Mesenchymal stem cell (in vitro differentiated cells and primary cell): ENCODE data around the gene RPTOR.

Experiments
- DNase-seq: peaks from one replicate; pipeline ENCODE4 v3.0.0-alpha.2; 2013
- H2AFZ ChIP-seq: one replicate; pipeline ENCODE4 v1.6.1; 2013; ENCODE audit warnings: low read depth, mild to moderate bottlenecking, control low read depth, inconsistent platforms, low read length, moderate library complexity
- H2AK5ac ChIP-seq: 2 replicates; pipeline ENCODE4 v1.6.1; 2013; ENCODE audit warnings: low read length, moderate library complexity, mild to moderate bottlenecking, inconsistent platforms; ENCODE audit not compliant: severe bottlenecking
- H2BK120ac ChIP-seq: one replicate; pipeline ENCODE4 v1.6.1; 2013; ENCODE audit warnings: low read depth, mild to moderate bottlenecking, inconsistent platforms, low read length, moderate library complexity
- H2BK12ac ChIP-seq, 2 experiments: one replicate each; pipeline ENCODE4 v1.6.1; 2013; ENCODE audit warnings: inconsistent platforms in 2 of 2, low read length in 2 of 2, mild to moderate bottlenecking in 2 of 2, moderate library complexity in 2 of 2, control low read depth in 1 of 2
- H2BK15ac ChIP-seq: one replicate; pipeline ENCODE4 v1.6.1; 2013; ENCODE audit warnings: mild to moderate bottlenecking, low read depth, inconsistent platforms; ENCODE audit not compliant: poor library complexity, severe bottlenecking
- H2BK5ac ChIP-seq: 2 replicates; pipeline ENCODE4 v1.6.1; 2013; ENCODE audit warnings: low read depth, mild to moderate bottlenecking, low read length, control low read depth, inconsistent platforms; ENCODE audit not compliant: poor library complexity, severe bottlenecking
- H3K14ac ChIP-seq, 2 experiments: one replicate each; pipeline ENCODE4 v1.6.1; 2013; ENCODE audit warnings: inconsistent platforms in 2 of 2, low read length in 2 of 2, control low read depth in 1 of 2, mild to moderate bottlenecking in 1 of 2, moderate library complexity in 1 of 2
- H3K18ac ChIP-seq, 2 experiments: one replicate each; pipeline ENCODE4 v1.6.1; 2013; ENCODE audit warnings: inconsistent platforms in 2 of 2, low read length in 2 of 2, control low read depth in 1 of 2, low read depth in 1 of 2, mild to moderate bottlenecking in 1 of 2
- H3K23ac ChIP-seq, 2 experiments: one replicate each; pipeline ENCODE4 v1.6.1; 2013; ENCODE audit warnings: inconsistent platforms in 2 of 2, low read length in 2 of 2, mild to moderate bottlenecking in 2 of 2, moderate library complexity in 2 of 2, control low read depth in 1 of 2
- H3K27ac ChIP-seq: 2 replicates; pipeline ENCODE4 v1.5.1; 2013; ENCODE audit warnings: mild to moderate bottlenecking, moderate library complexity, low read length, control low read depth, inconsistent platforms; ENCODE audit not compliant: poor library complexity, severe bottlenecking
- H3K27me3 ChIP-seq, 2 experiments: 2 replicates each; pipeline versions ENCODE4 v1.6.1 to v1.7.0; 2013; ENCODE audit warnings: low read length in 2 of 2, mild to moderate bottlenecking in 2 of 2, moderate library complexity in 2 of 2, control low read depth in 1 of 2, inconsistent platforms in 1 of 2; ENCODE audit not compliant: control insufficient read depth in 1 of 2, insufficient read depth in 1 of 2
- H3K36me3 ChIP-seq, 2 experiments: 2 replicates each; pipeline versions ENCODE4 v1.6.1 to v1.7.0; 2013; ENCODE audit warnings: low read length in 2 of 2, control low read depth in 1 of 2, inconsistent platforms in 1 of 2, low read depth in 1 of 2, mild to moderate bottlenecking in 1 of 2; ENCODE audit not compliant: insufficient read depth in 2 of 2, control insufficient read depth in 1 of 2
- H3K4ac ChIP-seq, 2 experiments: one replicate each; pipeline ENCODE4 v1.6.1; 2013; ENCODE audit warnings: inconsistent platforms in 2 of 2, low read length in 2 of 2, mild to moderate bottlenecking in 2 of 2, moderate library complexity in 2 of 2, control low read depth in 1 of 2, low read depth in 1 of 2
- H3K4me1 ChIP-seq: 2 replicates; pipeline ENCODE4 v1.6.1; 2013; ENCODE audit warnings: low read depth, low read length, control low read depth; ENCODE audit not compliant: control insufficient read depth, insufficient read depth
- H3K4me2 ChIP-seq: 2 replicates; pipeline ENCODE4 v1.6.1; 2013; ENCODE audit warnings: low read length, mild to moderate bottlenecking, inconsistent platforms; ENCODE audit not compliant: poor library complexity, severe bottlenecking
- H3K4me3 ChIP-seq, 2 experiments: 2 replicates each; pipeline versions ENCODE4 v1.5.1 to v1.7.0; 2013; ENCODE audit warnings: low read length in 2 of 2, mild to moderate bottlenecking in 2 of 2, control low read depth in 1 of 2, low read depth in 1 of 2; ENCODE audit not compliant: insufficient read depth in 1 of 2
- H3K79me1 ChIP-seq: replicated peaks from 2 replicates; pipeline ENCODE4 v1.6.1; 2013; ENCODE audit warnings: mild to moderate bottlenecking, control low read depth, low read length, inconsistent platforms; ENCODE audit not compliant: poor library complexity, severe bottlenecking
- H3K9ac ChIP-seq: 2 replicates; pipeline ENCODE4 v1.7.0; 2013; ENCODE audit warnings: mild to moderate bottlenecking, low read length, moderate library complexity
- H3K9me3 ChIP-seq: 2 replicates; pipeline ENCODE4 v1.7.0; 2013; ENCODE audit warnings: mild to moderate bottlenecking, low read length; ENCODE audit not compliant: control insufficient read depth
- H4K8ac ChIP-seq: one replicate; pipeline ENCODE4 v1.6.1; 2013; ENCODE audit warnings: inconsistent platforms, mild to moderate bottlenecking, low read length, moderate library complexity
- H4K91ac ChIP-seq: one replicate; pipeline ENCODE4 v1.6.1; 2013; ENCODE audit warnings: mild to moderate bottlenecking, low read length, inconsistent platforms
- whole genome bisulfite sequencing: methylation state at CpG from one replicate; pipeline ENCODE4 v1.1.7; 2013; ENCODE audit warnings: mixed read lengths; 5-methylcytosine and 5-hydroxymethylcytosine counted together

Gene RPTOR

DNA sequence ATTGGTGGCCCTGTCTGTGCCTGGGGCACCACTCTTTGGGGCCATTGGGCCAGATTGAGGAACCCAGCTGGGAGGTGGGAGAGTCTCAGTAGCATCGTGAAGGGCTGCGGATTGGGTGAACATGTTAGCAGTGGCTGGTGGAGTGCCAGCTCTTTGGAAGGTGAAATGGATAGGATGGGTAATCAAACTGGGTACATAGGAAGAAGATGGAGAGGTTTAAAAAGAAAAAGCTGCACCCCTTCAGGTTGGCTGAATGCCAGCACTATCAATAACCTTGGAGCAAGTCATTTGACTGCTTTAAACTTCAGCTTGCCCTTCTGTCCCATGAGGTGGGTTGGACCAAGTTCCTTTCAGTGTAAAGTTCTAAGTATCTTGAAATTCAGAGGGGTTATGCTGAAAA is 95.0 kb downstream of the RPTOR start:
- Histone ChIP-seq H2BK12ac (no peak overlapping the region), H2AK5ac (no peak overlapping the region), H3K4me2 (no peak overlapping the region), H3K27me3 (no peaks in the 10 kb centered on the region), H3K14ac (no peak overlapping the region), H3K4me1 (peaks cover 11% of the 10 kb centered on the region), H3K18ac (no peak overlapping the region), H3K23ac (no peak overlapping the region), H3K4ac (no peak overlapping the region), H3K27ac (no peak overlapping the region), H4K91ac (no peak overlapping the region), H4K8ac (no peak overlapping the region), H3K36me3 (peaks cover 8 to 15% of the 10 kb centered on the region in 2 experiments), H2BK120ac (no peak overlapping the region), H2BK5ac (no peak overlapping the region), H2AFZ (no peak overlapping the region), H2BK15ac (no peak overlapping the region), H3K79me1 (peaks cover 56% of the 10 kb centered on the region), H3K9ac (no peak overlapping the region), H3K4me3 (no peak overlapping the region), H3K9me3 (no peaks in the 10 kb centered on the region)
- WGBS = 98% methylated on average over 2 of the region's 2 CpGs
- DNase-seq = no peak

DNA sequence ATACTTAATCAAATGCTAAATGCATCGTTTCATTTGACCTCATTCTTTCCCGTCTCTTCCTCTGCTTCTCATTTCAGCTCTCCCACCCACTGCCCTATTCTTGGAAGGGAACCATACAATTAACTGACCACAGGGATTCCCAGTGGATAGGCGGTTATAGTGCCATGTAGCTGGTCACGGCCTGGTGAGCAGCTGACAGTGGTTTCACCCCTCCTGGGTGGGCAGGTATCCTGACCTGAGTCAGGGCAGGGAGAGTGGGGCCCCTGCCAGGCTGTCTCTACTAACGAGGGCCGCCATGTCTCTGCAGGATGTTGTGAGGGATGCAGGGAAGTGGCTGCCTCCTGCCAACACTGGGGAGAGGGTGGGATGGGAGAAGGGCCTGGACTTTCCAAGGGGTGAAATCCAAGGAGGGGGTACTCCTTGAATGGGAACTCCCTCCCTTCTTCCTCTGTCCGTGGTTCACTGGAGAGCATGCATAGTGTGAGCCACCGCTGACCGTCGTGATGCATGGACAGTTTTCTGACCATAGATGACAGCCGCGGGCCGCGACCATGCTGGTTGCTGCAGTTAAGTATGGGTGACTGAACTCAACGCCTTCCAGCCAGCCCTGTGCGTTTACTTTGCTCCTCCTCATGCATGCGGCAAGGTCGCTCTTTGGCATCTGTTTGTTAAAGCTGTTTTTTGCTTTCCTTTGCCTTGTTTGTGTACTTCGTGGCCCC is 95.9 kb downstream of the RPTOR start:
- Histone ChIP-seq H3K9ac (no peak overlapping the region), H3K23ac (no peak overlapping the region)

DNA sequence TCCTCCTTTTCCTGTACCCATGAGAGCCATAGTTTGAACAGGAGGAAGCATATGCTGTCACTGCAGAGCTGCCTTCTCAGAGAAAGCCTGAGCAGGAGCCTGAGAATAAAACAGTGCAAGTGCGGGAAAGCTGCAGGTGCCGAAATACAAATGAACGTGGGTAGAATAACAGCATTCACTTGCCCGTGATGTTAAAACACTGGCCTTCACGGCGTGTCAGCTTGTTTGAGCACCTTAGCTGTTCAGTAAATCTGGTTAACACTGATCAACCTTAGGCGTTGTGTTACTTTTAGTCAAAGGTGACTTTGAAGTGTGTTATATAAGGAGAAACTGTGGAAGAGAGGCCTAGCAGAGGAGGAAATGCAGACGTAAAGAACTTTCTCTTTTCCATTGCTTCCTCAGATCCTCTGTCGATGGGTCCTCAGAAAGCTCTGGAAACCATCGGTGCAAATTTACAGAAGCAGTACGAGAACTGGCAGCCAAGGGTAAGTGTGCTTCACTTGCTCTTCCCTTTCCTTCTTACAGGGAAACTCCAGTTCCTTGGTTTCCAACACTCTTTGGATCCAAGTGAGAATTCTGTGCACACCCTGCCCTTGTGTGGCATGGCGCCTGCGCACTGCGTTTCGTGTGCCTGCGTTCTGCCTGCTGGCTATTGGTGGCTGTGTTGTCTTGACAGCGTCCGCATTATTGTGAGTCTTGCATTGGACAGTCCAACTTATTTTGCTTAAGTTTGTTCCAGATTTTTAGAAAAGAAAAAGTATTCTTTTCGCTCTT is 98.9 kb downstream of the RPTOR start:
- Histone ChIP-seq H3K14ac (no peak overlapping the region), H3K79me1 (peaks cover 42% of the 10 kb centered on the region), H4K8ac (no peak overlapping the region), H3K4me2 (no peak overlapping the region), H3K27me3 (no peaks in the 10 kb centered on the region), H2BK12ac (no peak overlapping the region), H3K9me3 (no peaks in the 10 kb centered on the region), H3K9ac (no peak overlapping the region), H3K4ac (no peak overlapping the region), H2AFZ (no peak overlapping the region), H3K36me3 (peaks cover 10 to 13% of the 10 kb centered on the region in 2 experiments), H3K27ac (no peak overlapping the region), H2BK5ac (no peak overlapping the region), H3K4me1 (peaks cover 19% of the 10 kb centered on the region), H4K91ac (no peak overlapping the region), H3K4me3 (no peak overlapping the region), H2BK15ac (no peak overlapping the region), H2AK5ac (no peak overlapping the region), H2BK120ac (no peak overlapping the region), H3K18ac (no peak overlapping the region), H3K23ac (no peak overlapping the region)
- DNase-seq = no peak
- 97% methylated on average over 19 of the region's 19 CpGs for WGBS

More for the DNA sequence above, 95.9 kb downstream of the RPTOR start:
- peaks cover 13 to 14% of the 10 kb centered on the region in 2 experiments for H3K36me3 ChIP-seq
- H4K8ac ChIP-seq = no peak overlapping the region
- WGBS = 97% methylated on average over 18 of the region's 19 CpGs
- H3K4me3 ChIP-seq = no peak overlapping the region
- no peak overlapping the region for H3K27ac ChIP-seq
- no peak overlapping the region for H2AK5ac ChIP-seq
- no peaks in the 10 kb centered on the region for H3K9me3 ChIP-seq
- no peak overlapping the region for H2BK15ac ChIP-seq
- DNase-seq = no peak
- H3K27me3 ChIP-seq = no peaks in the 10 kb centered on the region
- no peak overlapping the region for H3K4ac ChIP-seq
- H2AFZ ChIP-seq = no peak overlapping the region
- H3K4me2 ChIP-seq = no peak overlapping the region
- no peak overlapping the region for H2BK5ac ChIP-seq
- H3K14ac ChIP-seq = peak overlapping the region in 1 of 2 experiments; percentile 57
- no peak overlapping the region for H2BK12ac ChIP-seq
- H3K4me1 ChIP-seq = peaks cover 11% of the 10 kb centered on the region
- no peak overlapping the region for H4K91ac ChIP-seq
- H3K18ac ChIP-seq = no peak overlapping the region
- peaks cover 54% of the 10 kb centered on the region for H3K79me1 ChIP-seq
- H2BK120ac ChIP-seq = no peak overlapping the region

DNA sequence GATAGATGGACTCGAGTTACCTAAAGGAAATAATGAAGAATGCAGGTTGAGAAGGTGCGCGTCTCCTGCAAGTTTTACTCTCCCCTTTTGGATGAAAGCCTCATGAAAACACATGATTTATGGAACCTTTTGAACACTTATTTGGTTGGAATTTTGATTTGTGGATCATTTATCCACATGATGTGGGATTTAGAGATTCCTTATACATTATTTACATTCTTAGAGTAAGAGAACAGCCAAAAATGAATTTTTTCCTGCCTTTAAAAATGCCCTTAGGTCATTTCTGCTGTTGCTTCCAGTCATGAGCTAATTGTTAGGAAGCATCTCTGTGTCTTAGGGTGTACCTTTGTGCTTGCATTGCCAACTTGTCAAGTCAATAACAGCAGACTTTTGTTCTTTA is 99.9 kb downstream of the RPTOR start:
- H3K4me1 ChIP-seq = peaks cover 21% of the 10 kb centered on the region
- H3K4me3 ChIP-seq = no peak overlapping the region
- peaks cover 37% of the 10 kb centered on the region for H3K79me1 ChIP-seq
- H3K14ac ChIP-seq = no peak overlapping the region
- H2BK12ac ChIP-seq = no peak overlapping the region
- 93% methylated on average over 3 of the region's 3 CpGs for WGBS
- no peak overlapping the region for H2BK15ac ChIP-seq
- no peak overlapping the region for H2AFZ ChIP-seq
- no peak overlapping the region for H3K4me2 ChIP-seq
- no peak overlapping the region for H2BK5ac ChIP-seq
- H3K9me3 ChIP-seq = no peaks in the 10 kb centered on the region
- H4K91ac ChIP-seq = no peak overlapping the region
- H2AK5ac ChIP-seq = no peak overlapping the region
- no peak overlapping the region for H3K18ac ChIP-seq
- H3K27me3 ChIP-seq = no peaks in the 10 kb centered on the region
- no peak overlapping the region for H4K8ac ChIP-seq
- DNase-seq = no peak
- no peak overlapping the region for H3K4ac ChIP-seq
- H3K36me3 ChIP-seq = peaks cover 12 to 13% of the 10 kb centered on the region in 2 experiments
- H3K9ac ChIP-seq = no peak overlapping the region
- H2BK120ac ChIP-seq = no peak overlapping the region
- H3K23ac ChIP-seq = no peak overlapping the region
- H3K27ac ChIP-seq = no peak overlapping the region
